ENCODE results near the gene CYLD. TPM values are rescaled to one million over a fixed set of nuclear protein-coding genes. Genes with fewer than 3 reads are reported as not detected.

Gene CYLD
- total RNA-seq, 1 donor = 41.2 TPM

GRCh38 chr16:50709980-50710379, 31.9 kb upstream of the CYLD start:
- no peak for DNase-seq (ENCODE audit: low read depth in 2 of 3, low spot score in 2 of 3)

- DNase-seq (ENCODE audit: low read depth in 2 of 3, low spot score in 2 of 3) = no peak
Observed at GRCh38 chr16:50711040-50711439, 30.8 kb upstream of the CYLD start.

GRCh38 chr16:50711862-50712559, 29.9 kb upstream of the CYLD start:
- DNase-seq (ENCODE audit: low read depth in 2 of 3, low spot score in 2 of 3) = no peak

- no peak for DNase-seq (ENCODE audit: low read depth in 2 of 3, low spot score in 2 of 3)
Observed at GRCh38 chr16:50712560-50712898, 29.4 kb upstream of the CYLD start.

- no peak for DNase-seq (ENCODE audit: low read depth in 2 of 3, low spot score in 2 of 3)
Observed at GRCh38 chr16:50712956-50713355, 28.9 kb upstream of the CYLD start.

- no peak for DNase-seq (ENCODE audit: low read depth in 2 of 3, low spot score in 2 of 3)
Observed at GRCh38 chr16:50717091-50717490, 24.8 kb upstream of the CYLD start.

GRCh38 chr16:50717494-50717893, 24.4 kb upstream of the CYLD start:
- no peak for DNase-seq (ENCODE audit: low read depth in 2 of 3, low spot score in 2 of 3)

GRCh38 chr16:50718061-50718760, 23.7 kb upstream of the CYLD start:
- DNase-seq (ENCODE audit: low read depth in 2 of 3, low spot score in 2 of 3) = no peak

GRCh38 chr16:50718761-50719400, 23.0 kb upstream of the CYLD start:
- DNase-seq (ENCODE audit: low read depth in 2 of 3, low spot score in 2 of 3) = no peak

GRCh38 chr16:50719401-50720337, 22.2 kb upstream of the CYLD start:
- peak in 2 of 3 donors; percentile 49 to 68 for DNase-seq (ENCODE audit: low read depth in 2 of 3, low spot score in 2 of 3)

GRCh38 chr16:50721549-50722404, 20.1 kb upstream of the CYLD start:
- peak in 1 of 3 donors; percentile 73 for DNase-seq (ENCODE audit: low read depth in 2 of 3, low spot score in 2 of 3)

GRCh38 chr16:50722405-50722737, 19.5 kb upstream of the CYLD start:
- DNase-seq (ENCODE audit: low read depth in 2 of 3, low spot score in 2 of 3) = no peak

GRCh38 chr16:50722960-50723359, 18.9 kb upstream of the CYLD start:
- DNase-seq (ENCODE audit: low read depth in 2 of 3, low spot score in 2 of 3) = no peak

GRCh38 chr16:50724306-50724705, 17.6 kb upstream of the CYLD start:
- DNase-seq (ENCODE audit: low read depth in 2 of 3, low spot score in 2 of 3) = peak in 1 of 3 donors; percentile 47

GRCh38 chr16:50731130-50731988, 10.5 kb upstream of the CYLD start:
- peak in 1 of 3 donors; percentile 30 for DNase-seq (ENCODE audit: low read depth in 2 of 3, low spot score in 2 of 3)

GRCh38 chr16:50731989-50732832, 9.7 kb upstream of the CYLD start:
- no peak for DNase-seq (ENCODE audit: low read depth in 2 of 3, low spot score in 2 of 3)

GRCh38 chr16:50733468-50733867, 8.4 kb upstream of the CYLD start:
- no peak for DNase-seq (ENCODE audit: low read depth in 2 of 3, low spot score in 2 of 3)

GRCh38 chr16:50735629-50736122, 6.2 kb upstream of the CYLD start:
- no peak for DNase-seq (ENCODE audit: low read depth in 2 of 3, low spot score in 2 of 3)
